Activated effector memory CD4-positive, alpha-beta T cell treated with anti-CD3 and anti-CD28 coated beads, Interleukin-2, amount 50 U/mL, for 16 hours (primary cell): ENCODE measurements around the gene A4GALT.

Experiments
- DNase-seq: peaks from one replicate; pipeline ENCODE4 v3.0.0-alpha.2; 2020

The A4GALT gene

GRCh38 chr22:42700901-42701300 lies 19.8 kb downstream of the A4GALT start:
- no peak for DNase-seq

GRCh38 chr22:42700355-42700754 lies 20.3 kb downstream of the A4GALT start:
- no peak for DNase-seq

- DNase-seq: no peak
Observed at GRCh38 chr22:42699976-42700352, 20.7 kb downstream of the A4GALT start.

- DNase-seq: no peak
Observed at GRCh38 chr22:42699281-42699975, 21.2 kb downstream of the A4GALT start.

- DNase-seq: no peak
Observed at GRCh38 chr22:42697542-42698013, 23.1 kb downstream of the A4GALT start.

GRCh38 chr22:42696331-42696967 lies 24.2 kb downstream of the A4GALT start:
- no peak for DNase-seq

- DNase-seq: no peak
Observed at GRCh38 chr22:42695294-42695693, 25.4 kb downstream of the A4GALT start.

- DNase-seq: no peak
Observed at GRCh38 chr22:42693763-42694683, 26.6 kb downstream of the A4GALT start.

GRCh38 chr22:42693055-42693762 lies 27.5 kb downstream of the A4GALT start:
- DNase-seq: no peak

GRCh38 chr22:42692239-42693054 lies 28.2 kb downstream of the A4GALT start:
- DNase-seq: no peak

- DNase-seq: no peak
Observed at GRCh38 chr22:42691440-42691839, 29.2 kb downstream of the A4GALT start.

GRCh38 chr22:42688241-42689211 lies 32.1 kb downstream of the A4GALT start:
- DNase-seq: no peak

GRCh38 chr22:42686756-42687491 lies 33.7 kb downstream of the A4GALT start:
- DNase-seq: no peak

GRCh38 chr22:42685941-42686653 lies 34.6 kb downstream of the A4GALT start:
- no peak for DNase-seq

- no peak for DNase-seq
Observed at GRCh38 chr22:42684462-42685195, 36.0 kb downstream of the A4GALT start.

GRCh38 chr22:42683578-42684283 lies 36.9 kb downstream of the A4GALT start:
- DNase-seq: no peak

GRCh38 chr22:42682113-42682851 lies 38.4 kb downstream of the A4GALT start:
- no peak for DNase-seq
